ENCODE results near the gene PLP2.
"Not testable (repeated sequence)": the region's sequence is repeated elsewhere in the genome, so short reads cannot be mapped to it uniquely, and the experiment has no call there.

The PLP2 gene

GRCh38 chrX:49171752-49172279, at the start of gene PLP2:
PLP2 (plus strand) TSS chrX:49171898; CDS start chrX:49172001, 103 bp downstream.
- Histone ChIP-seq H3K79me2 (ENCODE audit: insufficient read depth, low read length) (peaks cover 24% of the 10 kb centered on the region), H2AFZ (ENCODE audit: low read length) (peak within 1 kb of the TSS; percentile 73), H3K36me3 (ENCODE audit: insufficient read depth, low read length) (no peaks in the 10 kb centered on the region), H4K20me1 (ENCODE audit: insufficient read depth, low read length, poor library complexity, severe bottlenecking) (peaks cover 15% of the 10 kb centered on the region), H3K9me2 (replicated peaks; ENCODE audit: low read depth, low read length) (no peaks in the 10 kb centered on the region), H3K4me3 (ENCODE audit: low read length, poor library complexity, severe bottlenecking) (peak within 1 kb of the TSS; percentile 90), H3K9ac (ENCODE audit: low read depth, low read length, poor library complexity, severe bottlenecking) (peak within 1 kb of the TSS; percentile 95), H3K9me3 (ENCODE audit: insufficient read depth, low read depth, low read length) (no peaks in the 10 kb centered on the region), H3F3A (ENCODE audit: low read depth) (peaks cover 4% of the 10 kb centered on the region; the same call in 1 of the 2 replicates), H3K27me3 (ENCODE audit: insufficient read depth, low read length, poor library complexity, severe bottlenecking) (no peaks in the 10 kb centered on the region), H3K4me1 (ENCODE audit: insufficient read depth, low read length, poor library complexity, severe bottlenecking) (peaks cover 19% of the 10 kb centered on the region), H3K4me2 (ENCODE audit: low read depth, low read length, poor library complexity, severe bottlenecking) (peak within 1 kb of the TSS; percentile 94)
- no peak for TF ChIP-seq EZH2phosphoT487 (IDR thresholded peaks at IDR 0.05; ENCODE audit: borderline replicate concordance)
- TF ChIP-seq, protein P1, sequence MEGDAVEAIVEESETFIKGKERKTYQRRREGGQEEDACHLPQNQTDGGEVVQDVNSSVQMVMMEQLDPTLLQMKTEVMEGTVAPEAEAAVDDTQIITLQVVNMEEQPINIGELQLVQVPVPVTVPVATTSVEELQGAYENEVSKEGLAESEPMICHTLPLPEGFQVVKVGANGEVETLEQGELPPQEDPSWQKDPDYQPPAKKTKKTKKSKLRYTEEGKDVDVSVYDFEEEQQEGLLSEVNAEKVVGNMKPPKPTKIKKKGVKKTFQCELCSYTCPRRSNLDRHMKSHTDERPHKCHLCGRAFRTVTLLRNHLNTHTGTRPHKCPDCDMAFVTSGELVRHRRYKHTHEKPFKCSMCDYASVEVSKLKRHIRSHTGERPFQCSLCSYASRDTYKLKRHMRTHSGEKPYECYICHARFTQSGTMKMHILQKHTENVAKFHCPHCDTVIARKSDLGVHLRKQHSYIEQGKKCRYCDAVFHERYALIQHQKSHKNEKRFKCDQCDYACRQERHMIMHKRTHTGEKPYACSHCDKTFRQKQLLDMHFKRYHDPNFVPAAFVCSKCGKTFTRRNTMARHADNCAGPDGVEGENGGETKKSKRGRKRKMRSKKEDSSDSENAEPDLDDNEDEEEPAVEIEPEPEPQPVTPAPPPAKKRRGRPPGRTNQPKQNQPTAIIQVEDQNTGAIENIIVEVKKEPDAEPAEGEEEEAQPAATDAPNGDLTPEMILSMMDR (conservative IDR thresholded peaks at IDR 0.05; ENCODE audit: low read length) = no peak

- no peaks in the 10 kb centered on the region for H3F3A ChIP-seq (ENCODE audit: low read depth)
- peak overlapping the region; percentile 89 for H3K4me2 ChIP-seq (ENCODE audit: low read depth, low read length, poor library complexity, severe bottlenecking)
- no peaks in the 10 kb centered on the region for H4K20me1 ChIP-seq (ENCODE audit: insufficient read depth, low read length, poor library complexity, severe bottlenecking)
- no peaks in the 10 kb centered on the region for H3K4me1 ChIP-seq (ENCODE audit: insufficient read depth, low read length, poor library complexity, severe bottlenecking)
- H3K79me2 ChIP-seq (ENCODE audit: insufficient read depth, low read length) = peaks cover 20% of the 10 kb centered on the region; the same call in 1 of the 2 replicates
- H3K4me3 ChIP-seq (ENCODE audit: low read length, poor library complexity, severe bottlenecking) = peak overlapping the region; percentile 98
- peak overlapping the region; percentile 92 for H3K9ac ChIP-seq (ENCODE audit: low read depth, low read length, poor library complexity, severe bottlenecking)
- no peak overlapping the region for H2AFZ ChIP-seq (ENCODE audit: low read length)
- H3K9me2 ChIP-seq (replicated peaks; ENCODE audit: low read depth, low read length) = no peaks in the 10 kb centered on the region
- no peaks in the 10 kb centered on the region for H3K9me3 ChIP-seq (ENCODE audit: insufficient read depth, low read depth, low read length)
- TF ChIP-seq EZH2phosphoT487 (IDR thresholded peaks at IDR 0.05; ENCODE audit: borderline replicate concordance) = no peak
- TF ChIP-seq, protein P1 (conservative IDR thresholded peaks at IDR 0.05; ENCODE audit: low read length) = no peak
- no peaks in the 10 kb centered on the region for H3K27me3 ChIP-seq (ENCODE audit: insufficient read depth, low read length, poor library complexity, severe bottlenecking)
- no peaks in the 10 kb centered on the region for H3K36me3 ChIP-seq (ENCODE audit: insufficient read depth, low read length)
Observed at GRCh38 chrX:49122499-49122898, 49.2 kb upstream of the PLP2 start.

GRCh38 chrX:49127742-49128258, 43.9 kb upstream of the PLP2 start:
- not testable (repeated sequence) for H2AFZ ChIP-seq (ENCODE audit: low read length); H3K4me2 ChIP-seq (ENCODE audit: low read depth, low read length, poor library complexity, severe bottlenecking); H3K4me1 ChIP-seq (ENCODE audit: insufficient read depth, low read length, poor library complexity, severe bottlenecking); H3F3A ChIP-seq (ENCODE audit: low read depth); H3K9me3 ChIP-seq (ENCODE audit: insufficient read depth, low read depth, low read length); H3K4me3 ChIP-seq (ENCODE audit: low read length, poor library complexity, severe bottlenecking); H3K9ac ChIP-seq (ENCODE audit: low read depth, low read length, poor library complexity, severe bottlenecking); H3K79me2 ChIP-seq (ENCODE audit: insufficient read depth, low read length); H4K20me1 ChIP-seq (ENCODE audit: insufficient read depth, low read length, poor library complexity, severe bottlenecking); H3K9me2 ChIP-seq (replicated peaks; ENCODE audit: low read depth, low read length); H3K36me3 ChIP-seq (ENCODE audit: insufficient read depth, low read length); H3K27me3 ChIP-seq (ENCODE audit: insufficient read depth, low read length, poor library complexity, severe bottlenecking)

GRCh38 chrX:49129427-49129826, 42.3 kb upstream of the PLP2 start:
- Histone ChIP-seq H3K9ac (ENCODE audit: low read depth, low read length, poor library complexity, severe bottlenecking) (no peak overlapping the region), H3K4me1 (ENCODE audit: insufficient read depth, low read length, poor library complexity, severe bottlenecking) (no peaks in the 10 kb centered on the region), H3K9me2 (replicated peaks; ENCODE audit: low read depth, low read length) (no peaks in the 10 kb centered on the region), H3K36me3 (ENCODE audit: insufficient read depth, low read length) (no peaks in the 10 kb centered on the region), H3K4me2 (ENCODE audit: low read depth, low read length, poor library complexity, severe bottlenecking) (no peak overlapping the region), H3F3A (ENCODE audit: low read depth) (no peaks in the 10 kb centered on the region), H4K20me1 (ENCODE audit: insufficient read depth, low read length, poor library complexity, severe bottlenecking) (no peaks in the 10 kb centered on the region), H3K4me3 (ENCODE audit: low read length, poor library complexity, severe bottlenecking) (no peak overlapping the region), H3K27me3 (ENCODE audit: insufficient read depth, low read length, poor library complexity, severe bottlenecking) (no peaks in the 10 kb centered on the region), H3K9me3 (ENCODE audit: insufficient read depth, low read depth, low read length) (no peaks in the 10 kb centered on the region), H3K79me2 (ENCODE audit: insufficient read depth, low read length) (no peaks in the 10 kb centered on the region), H2AFZ (ENCODE audit: low read length) (no peak overlapping the region)
- TF ChIP-seq, protein P1 (conservative IDR thresholded peaks at IDR 0.05; ENCODE audit: low read length) = no peak
- TF ChIP-seq EZH2phosphoT487 (IDR thresholded peaks at IDR 0.05; ENCODE audit: borderline replicate concordance) = no peak

DNA sequence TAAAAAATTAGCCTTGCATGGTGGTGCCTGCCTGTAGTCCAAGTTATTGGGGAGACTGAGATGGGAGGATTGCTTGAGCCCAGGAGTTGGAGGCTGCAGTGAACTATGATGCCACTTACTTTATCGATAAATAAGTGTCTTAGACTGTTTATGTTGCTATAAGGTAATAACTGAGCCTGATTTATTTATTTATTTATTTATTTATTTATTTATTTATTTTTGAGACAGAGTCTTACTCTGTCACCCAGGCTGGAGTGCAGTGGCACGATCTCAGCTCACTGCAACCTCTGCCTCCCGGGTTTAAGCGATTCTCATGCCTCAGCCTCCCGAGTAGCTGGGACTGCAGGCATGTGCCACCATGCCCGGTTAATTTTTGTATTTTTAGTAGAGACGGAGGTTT, 39.4 kb upstream of the PLP2 start:
- not testable (repeated sequence) for H2AFZ ChIP-seq (ENCODE audit: low read length); H3F3A ChIP-seq (ENCODE audit: low read depth); H3K4me1 ChIP-seq (ENCODE audit: insufficient read depth, low read length, poor library complexity, severe bottlenecking); H3K9ac ChIP-seq (ENCODE audit: low read depth, low read length, poor library complexity, severe bottlenecking); H3K4me3 ChIP-seq (ENCODE audit: low read length, poor library complexity, severe bottlenecking); H3K79me2 ChIP-seq (ENCODE audit: insufficient read depth, low read length); H3K36me3 ChIP-seq (ENCODE audit: insufficient read depth, low read length); H4K20me1 ChIP-seq (ENCODE audit: insufficient read depth, low read length, poor library complexity, severe bottlenecking); H3K4me2 ChIP-seq (ENCODE audit: low read depth, low read length, poor library complexity, severe bottlenecking); H3K9me2 ChIP-seq (replicated peaks; ENCODE audit: low read depth, low read length); H3K27me3 ChIP-seq (ENCODE audit: insufficient read depth, low read length, poor library complexity, severe bottlenecking); H3K9me3 ChIP-seq (ENCODE audit: insufficient read depth, low read depth, low read length)

All from Loucy (cell line).